NCI-H748 (cell line): ENCODE data around the gene GOLIM4.
"Not testable (repeated sequence)": the region's sequence is repeated elsewhere in the genome, so short reads cannot be mapped to it uniquely, and the experiment has no call there.

Source experiments
- DNase-seq: peaks from one replicate; lab custom pipeline; 2025; ENCODE audit not compliant: unreplicated experiment; lab: John Stamatoyannopoulos, UW

Gene GOLIM4, protein sequence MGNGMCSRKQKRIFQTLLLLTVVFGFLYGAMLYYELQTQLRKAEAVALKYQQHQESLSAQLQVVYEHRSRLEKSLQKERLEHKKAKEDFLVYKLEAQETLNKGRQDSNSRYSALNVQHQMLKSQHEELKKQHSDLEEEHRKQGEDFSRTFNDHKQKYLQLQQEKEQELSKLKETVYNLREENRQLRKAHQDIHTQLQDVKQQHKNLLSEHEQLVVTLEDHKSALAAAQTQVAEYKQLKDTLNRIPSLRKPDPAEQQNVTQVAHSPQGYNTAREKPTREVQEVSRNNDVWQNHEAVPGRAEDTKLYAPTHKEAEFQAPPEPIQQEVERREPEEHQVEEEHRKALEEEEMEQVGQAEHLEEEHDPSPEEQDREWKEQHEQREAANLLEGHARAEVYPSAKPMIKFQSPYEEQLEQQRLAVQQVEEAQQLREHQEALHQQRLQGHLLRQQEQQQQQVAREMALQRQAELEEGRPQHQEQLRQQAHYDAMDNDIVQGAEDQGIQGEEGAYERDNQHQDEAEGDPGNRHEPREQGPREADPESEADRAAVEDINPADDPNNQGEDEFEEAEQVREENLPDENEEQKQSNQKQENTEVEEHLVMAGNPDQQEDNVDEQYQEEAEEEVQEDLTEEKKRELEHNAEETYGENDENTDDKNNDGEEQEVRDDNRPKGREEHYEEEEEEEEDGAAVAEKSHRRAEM

DNA sequence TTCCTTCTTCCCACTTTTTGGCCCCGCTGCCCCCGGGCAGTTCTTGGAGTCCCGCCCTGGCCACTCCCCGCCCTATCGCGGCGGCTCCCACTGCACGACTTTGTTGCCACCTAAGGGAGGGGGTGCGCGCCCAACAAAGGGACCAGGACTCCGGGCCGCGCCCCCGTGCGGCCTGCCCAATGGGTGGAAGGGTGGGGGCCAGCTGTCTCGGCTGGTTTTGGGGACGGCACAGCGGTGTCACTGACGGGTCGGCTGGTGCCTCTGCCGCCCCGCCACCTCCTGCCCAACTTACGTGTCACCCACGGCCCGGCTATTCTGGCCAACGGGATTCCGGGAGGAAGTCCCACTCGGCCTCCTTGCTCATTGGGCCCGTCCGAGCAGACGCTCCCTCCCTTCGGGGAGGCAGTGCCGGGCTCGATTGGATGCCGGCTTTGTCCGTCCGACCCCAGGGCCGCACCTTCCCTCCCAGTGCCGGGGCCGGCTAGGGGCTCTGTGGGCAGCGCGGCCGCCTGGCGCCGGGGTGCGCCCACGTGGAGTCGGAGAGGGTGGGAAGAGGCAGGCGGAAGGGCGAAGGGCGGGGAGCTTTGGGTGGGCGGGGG, at the start of gene GOLIM4:
TSS of gene GOLIM4 (minus strand) at position 314 of the 599 bp plus-strand sequence. CDS start 639 bp downstream, outside the sequence.
- DNase-seq: peak; percentile 88

- no peak for DNase-seq
These were observed 45.8 kb upstream of the GOLIM4 start for GRCh38 chr3:168141405-168141998.

GRCh38 chr3:168139947-168140346, 44.2 kb upstream of the GOLIM4 start:
- DNase-seq: no peak

- DNase-seq: no peak
These were observed 42.7 kb upstream of the GOLIM4 start for GRCh38 chr3:168138421-168138820.

DNA sequence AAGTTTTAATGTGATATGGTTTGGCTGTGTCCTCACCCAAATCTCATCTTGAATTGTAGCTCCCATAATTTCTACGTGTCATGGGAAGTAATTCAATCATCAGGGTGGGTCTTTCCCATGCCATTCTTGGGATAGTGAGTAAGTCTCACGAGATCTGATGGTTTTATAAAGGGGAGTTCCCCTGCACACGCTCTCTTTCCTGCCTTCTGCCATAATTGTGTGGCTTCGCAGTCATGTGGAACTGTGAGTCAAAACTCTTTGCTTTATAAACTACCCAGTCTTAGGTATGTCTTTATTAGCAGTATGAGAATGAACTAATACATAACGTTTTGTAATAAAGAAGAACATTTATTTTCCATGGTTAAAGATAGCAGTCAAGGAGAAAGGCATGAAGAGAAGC, 39.2 kb upstream of the GOLIM4 start:
- no peak for DNase-seq

- DNase-seq: not testable (repeated sequence)
These were observed 34.5 kb upstream of the GOLIM4 start for GRCh38 chr3:168130250-168130649.

GRCh38 chr3:168128463-168128862, 32.7 kb upstream of the GOLIM4 start:
- DNase-seq: not testable (repeated sequence)

- DNase-seq: no peak
These were observed 31.7 kb upstream of the GOLIM4 start for GRCh38 chr3:168127466-168127865.

- DNase-seq: no peak
These were observed 29.1 kb upstream of the GOLIM4 start for GRCh38 chr3:168124791-168125190.

GRCh38 chr3:168124291-168124690, 28.6 kb upstream of the GOLIM4 start:
- no peak for DNase-seq

DNA sequence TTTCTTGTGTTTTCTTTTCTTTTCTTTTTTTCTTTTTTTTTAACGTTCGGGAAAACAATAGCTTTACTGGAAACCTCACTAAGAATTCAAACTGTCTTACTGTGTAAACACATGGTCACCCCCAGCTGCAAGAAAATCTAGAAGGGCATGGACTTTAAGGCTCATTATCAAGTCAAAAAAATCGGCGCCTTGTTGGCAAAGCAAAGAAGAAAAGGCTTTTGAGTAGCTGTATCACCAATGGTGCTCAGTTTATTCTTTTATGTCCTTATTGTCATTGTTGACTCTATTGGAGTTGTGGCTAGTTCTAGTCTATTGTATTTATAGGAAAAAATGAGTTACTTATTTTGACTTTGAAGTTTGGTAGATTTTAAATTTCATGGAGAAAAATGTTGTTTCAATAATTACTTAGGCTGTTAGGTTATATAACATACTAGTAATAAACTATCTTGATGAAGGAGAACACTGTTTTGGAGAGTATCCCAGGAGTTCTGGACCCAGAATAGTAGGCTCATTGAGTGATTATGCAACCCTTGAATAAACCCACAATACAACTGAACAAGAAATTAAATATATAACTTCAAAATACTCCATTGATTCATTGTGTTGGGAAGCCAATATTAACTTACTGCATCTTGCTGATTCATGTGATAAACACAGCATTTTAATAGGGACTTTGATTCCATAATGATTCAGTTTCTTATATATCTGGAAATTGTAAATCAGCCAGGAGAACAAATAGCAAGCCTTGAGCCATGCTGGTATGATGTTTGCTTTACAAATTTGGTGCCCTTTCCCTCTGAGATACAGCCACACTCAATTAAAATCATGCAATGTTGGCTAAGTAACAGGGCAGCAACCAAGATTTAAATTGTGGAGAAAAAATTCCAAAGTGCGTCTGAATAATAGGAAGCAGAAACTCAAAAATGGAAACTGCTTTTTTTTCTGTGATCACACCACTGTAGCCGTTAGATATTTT, 27.8 kb upstream of the GOLIM4 start:
- no peak for DNase-seq

DNA sequence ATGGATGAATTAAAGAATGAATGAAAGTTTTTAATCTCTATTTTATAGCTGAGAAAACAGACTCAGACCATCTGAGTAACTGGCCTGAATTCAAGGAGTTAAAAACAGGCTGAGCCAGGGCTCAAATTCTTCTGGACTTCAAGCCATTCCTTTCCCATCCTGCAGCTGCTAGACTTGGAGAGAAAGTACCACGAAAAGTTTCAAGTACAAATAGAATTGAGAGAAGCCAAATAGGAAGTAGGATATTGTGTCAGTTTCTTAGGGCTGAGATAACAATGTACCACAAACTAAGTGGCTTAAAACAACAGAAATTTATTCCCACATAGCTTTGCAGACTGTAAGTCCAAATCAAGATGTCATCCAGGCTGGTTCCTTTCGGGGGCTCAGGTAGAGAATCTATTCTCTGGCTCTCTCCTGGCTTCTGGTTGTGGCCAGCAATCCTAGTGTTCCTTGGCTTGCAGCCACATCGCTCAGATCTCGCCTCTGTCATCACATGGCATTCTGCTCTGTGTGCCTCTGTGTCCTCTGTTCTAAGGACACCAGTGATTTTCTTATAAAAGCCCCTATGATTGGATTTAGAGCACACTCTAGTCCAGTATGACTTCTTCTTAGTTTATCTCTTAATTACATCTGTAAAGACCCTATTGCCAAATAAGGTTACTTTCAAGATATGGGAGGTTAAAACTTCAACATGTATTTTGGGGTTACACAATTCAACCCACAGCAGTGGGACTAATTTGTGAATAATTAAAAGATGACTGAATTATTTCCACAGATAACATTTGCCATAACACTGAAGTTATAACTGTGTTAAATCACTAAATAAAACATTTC, 25.7 kb upstream of the GOLIM4 start:
- no peak for DNase-seq

DNA sequence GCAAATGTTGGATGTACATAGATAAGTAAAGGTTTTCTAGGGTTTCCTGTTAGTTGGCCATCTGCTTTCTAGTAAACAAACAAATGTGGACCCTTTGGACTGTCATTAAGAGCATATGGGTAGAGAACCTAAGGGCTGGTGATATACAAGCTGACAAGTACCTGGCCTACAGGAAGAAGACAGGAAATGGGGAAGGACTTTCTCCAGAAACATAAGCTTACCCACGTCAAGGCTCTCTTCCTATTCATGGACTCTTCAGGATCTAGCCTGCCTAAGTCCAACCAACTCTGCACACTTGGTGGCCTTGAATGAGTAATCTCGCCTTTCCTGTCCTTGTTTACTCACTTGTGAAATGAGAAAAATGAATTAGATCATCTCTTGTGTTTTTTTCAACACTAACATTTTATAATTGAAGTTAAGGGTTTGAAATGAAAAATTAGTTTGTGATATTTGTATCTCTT, 22.2 kb upstream of the GOLIM4 start:
- DNase-seq: no peak

GRCh38 chr3:168117059-168117458, 21.3 kb upstream of the GOLIM4 start:
- no peak for DNase-seq

GRCh38 chr3:168116279-168116678, 20.6 kb upstream of the GOLIM4 start:
- DNase-seq: no peak

DNA sequence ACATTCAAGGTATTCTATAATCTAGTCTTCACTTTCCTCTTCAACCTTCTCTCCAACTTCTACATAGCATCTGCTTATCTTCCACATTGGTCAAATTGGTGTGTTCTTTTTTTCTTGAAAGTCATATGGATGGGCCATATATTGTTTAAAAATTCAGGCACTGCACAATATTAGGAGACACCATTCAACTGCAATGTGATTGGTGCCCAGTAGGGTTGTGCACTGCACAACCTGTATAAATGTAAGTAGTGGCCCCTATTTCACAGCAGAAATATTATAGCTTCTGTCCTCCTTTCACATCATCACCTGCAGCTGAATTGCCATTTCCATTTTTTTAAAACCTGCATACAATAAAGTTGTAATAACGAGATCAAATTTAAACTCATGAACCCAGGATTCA, 18.1 kb upstream of the GOLIM4 start:
- DNase-seq: no peak

DNA sequence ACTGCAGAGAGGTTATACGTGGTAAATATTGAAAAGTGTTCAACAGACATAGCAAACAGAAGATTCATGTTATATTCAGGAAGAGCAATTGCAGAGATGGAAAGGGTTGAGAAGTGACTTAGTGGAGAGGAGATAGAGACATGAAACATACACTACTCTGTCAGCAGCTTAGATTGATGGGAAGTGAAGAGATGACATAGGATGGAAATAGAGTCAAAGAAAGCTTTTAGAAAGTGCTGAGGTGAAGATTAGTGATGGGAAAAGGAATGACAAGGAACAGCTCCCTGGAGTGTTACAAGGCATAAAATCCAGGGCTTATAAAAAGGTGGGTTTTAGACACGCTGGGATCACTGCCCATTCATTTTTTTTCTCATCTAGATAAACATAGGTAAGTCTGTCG, 17.2 kb upstream of the GOLIM4 start:
- DNase-seq: no peak

- no peak for DNase-seq
These were observed 8.6 kb upstream of the GOLIM4 start for GRCh38 chr3:168104361-168104760.

- DNase-seq: no peak
These were observed 7.1 kb upstream of the GOLIM4 start for GRCh38 chr3:168102735-168103410.
